HepG2 (cell line): ENCODE results near the gene PUS3. TPM values are rescaled to one million over a fixed set of nuclear protein-coding genes. Genes with fewer than 3 reads are reported as not detected.

Experiments used
- ATAC-seq: fragments of 200-7000 bp; cut with Tn5 transposase; 3 replicates; pipeline ENCODE4 v1.9.1; 2020; ENCODE audit warnings: mild to moderate bottlenecking, moderate library complexity
- BruUV-seq: library from RNA; stranded (reverse); fragments of 400-500 nt; replicated peaks from 2 replicates; lab custom pipeline; 2021; lab: Mats Ljungman, UMichigan
- CTCF ChIA-PET: fragments of 300-600 bp; formaldehyde crosslinking; extraction: SDS; loops from one replicate; lab custom pipeline; 2021; ENCODE audit warnings: low total read pairs, inconsistent platforms, low intra/inter-chr PET ratio; lab: Yijun Ruan, JAX
- POLR2A ChIA-PET: fragments of 350-600 bp; sonication (Branson Sonifier 250); formaldehyde crosslinking; loops from one replicate; lab custom pipeline; 2020; ENCODE audit warnings: antibody characterized with exemption, inconsistent platforms; lab: Yijun Ruan, JAX
- DNase-seq: peaks from one replicate; pipeline ENCODE4 v3.0.0-alpha.2; 2015; ENCODE audit warnings: low spot score
- FAIRE-seq: peaks from 3 replicates; lab custom pipeline; 2011; peaks lifted over from hg19 to GRCh38; lab: Jason Lieb, UNC
- H2AFZ ChIP-seq: one replicate; pipeline ENCODE4 v1.6.1; 2011; ENCODE audit warnings: low read length, inconsistent platforms
- H3K27ac ChIP-seq: fragments of 300-600 bp; 3 replicates; pipeline ENCODE4 v1.8.0; 2011; ENCODE audit warnings: mixed run types, mild to moderate bottlenecking, mixed read lengths, low read length, inconsistent platforms; ENCODE audit not compliant: insufficient read depth; ENCODE audit errors: extremely low read length
- H3K27me3 ChIP-seq, 2 experiments: fragments of 200-600 bp in 1 of 2; 2 replicates in 1 of 2; 3 replicates in 1 of 2; pipeline versions ENCODE4 v1.6.0 to v1.8.0; 2011; ENCODE audit warnings: low read length in 2 of 2, mild to moderate bottlenecking in 2 of 2, moderate library complexity in 2 of 2, inconsistent platforms in 1 of 2; ENCODE audit not compliant: insufficient read depth in 2 of 2, control insufficient read depth in 1 of 2
- H3K36me3 ChIP-seq, 2 experiments: fragments of 200-600 bp in 1 of 2; replicated peaks in 1 of 2; 2 replicates in 1 of 2; 3 replicates in 1 of 2; pipeline versions ENCODE4 v1.5.1 to v1.8.0; 2011; ENCODE audit warnings: low read length in 2 of 2, inconsistent platforms in 1 of 2; ENCODE audit not compliant: insufficient read depth in 2 of 2, control insufficient read depth in 1 of 2
- H3K4me1 ChIP-seq: 2 replicates; pipeline ENCODE4 v1.5.1; 2012; ENCODE audit warnings: low read length, inconsistent platforms; ENCODE audit not compliant: insufficient read depth
- H3K4me2 ChIP-seq: 2 replicates; pipeline ENCODE4 v1.6.0; 2011; ENCODE audit warnings: low read depth, low read length, inconsistent platforms
- H3K4me3 ChIP-seq, 3 experiments: fragments of 200-600 bp in 1 of 3; sonication (generic), shearing (Covaris generic) in 1 of 3; replicated peaks in 1 of 3; 2 replicates each; pipeline ENCODE4 v1.5.1; 2011 to 2016; ENCODE audit warnings: low read length in 3 of 3, inconsistent platforms in 2 of 3, low read depth in 2 of 3, mild to moderate bottlenecking in 2 of 3, control low read depth in 1 of 3, mixed read lengths in 1 of 3; ENCODE audit not compliant: insufficient read depth in 1 of 3
- H3K79me2 ChIP-seq: one replicate; pipeline ENCODE4 v1.6.1; 2011; ENCODE audit warnings: low read length, inconsistent platforms; ENCODE audit not compliant: insufficient read depth
- H3K9ac ChIP-seq: 2 replicates; pipeline ENCODE4 v1.6.0; 2011; ENCODE audit warnings: mild to moderate bottlenecking, low read depth, low read length, inconsistent platforms; ENCODE audit not compliant: insufficient read depth
- H3K9me3 ChIP-seq: 2 replicates; pipeline ENCODE4 v1.5.1; 2012; ENCODE audit warnings: mild to moderate bottlenecking, low read length
- H4K20me1 ChIP-seq: 2 replicates; pipeline ENCODE4 v1.6.0; 2011; ENCODE audit warnings: inconsistent platforms, mild to moderate bottlenecking, low read length, moderate library complexity; ENCODE audit not compliant: insufficient read depth
- FLYWCH1 ChIP-seq: sonication (generic); formaldehyde crosslinking; IDR thresholded peaks from 2 replicates; pipeline ENCODE4 v1.8.1; 2023; ENCODE audit warnings: mild to moderate bottlenecking, missing genetic modification reagents
- GABPA ChIP-seq, 2 experiments: IDR thresholded peaks; 2 replicates each; pipeline ENCODE4 v1.6.1; 2011 to 2016; ENCODE audit warnings: low read depth in 2 of 2, low read length in 1 of 2, missing biosample characterization in 1 of 2, missing genetic modification characterization in 1 of 2
- PHF21A ChIP-seq: sonication (generic); formaldehyde crosslinking; IDR thresholded peaks from 2 replicates; pipeline ENCODE4 v1.5.0; 2020; ENCODE audit warnings: mild to moderate bottlenecking, missing genetic modification reagents
- ZNF383 ChIP-seq: sonication (generic); formaldehyde crosslinking; IDR thresholded peaks from 2 replicates; pipeline ENCODE4 v1.4.0; 2020; ENCODE audit warnings: missing genetic modification reagents, mild to moderate bottlenecking, borderline replicate concordance
- ZNF788 ChIP-seq: sonication (generic); formaldehyde crosslinking; IDR thresholded peaks from 2 replicates; pipeline ENCODE4 v1.5.0; 2020; ENCODE audit warnings: mild to moderate bottlenecking, missing genetic modification reagents, borderline replicate concordance
- ZSCAN30 ChIP-seq: sonication (generic); formaldehyde crosslinking; IDR thresholded peaks from 2 replicates; pipeline ENCODE4 v1.5.0; 2020; ENCODE audit warnings: mild to moderate bottlenecking, missing genetic modification reagents
- WGBS: methylation state at CpG from one replicate; pipeline ENCODE4 v1.1.6; 2017; ENCODE audit warnings: low lambda C conversion rate; 5-methylcytosine and 5-hydroxymethylcytosine counted together
- in situ Hi-C: cut with HindIII; loops from 2 replicates; pipeline ENCODE4 v1.10.0; 2017; ENCODE audit warnings: low pct_unique_long_range_greater_than_20kb; ENCODE audit not compliant: extremely low pct_ligation_motif_present
- intact Hi-C: fragments of 100-400 bp; cut with micrococcal nuclease; formaldehyde crosslinking; loops from one replicate; pipeline ENCODE4 v1.10.0; 2022; ENCODE audit not compliant: unreplicated experiment
- polyA plus RNA-seq, 8 experiments: library from polyadenylated mRNA; depleted of rRNA in 3 of 8; stranded (reverse) in 7 of 8; unstranded in 1 of 8; fragments of >200 nt; fragmentation: Illumina TruSeq in 4 of 8; extraction: Trizol in 4 of 8; gene quantifications; 2 replicates each; pipeline versions ENCODE4 v1.2.1 to v1.2.3, GENCODE V29; 2011 to 2016; ENCODE audit warnings: low read depth in 4 of 8, missing spikeins in 1 of 8, mixed read lengths in 1 of 8; ENCODE audit not compliant: insufficient read depth in 1 of 8
- total RNA-seq, 5 experiments: library from RNA; depleted of rRNA; stranded (reverse); fragments of >200 nt; fragmentation: Illumina TruSeq; extraction: Trizol; gene quantifications; 2 replicates each; pipeline ENCODE4 v1.2.3, GENCODE V29; 2016; ENCODE audit warnings: low read depth in 1 of 5
- TF ChIP-seq, protein P1 (sequence below): sonication (generic); formaldehyde crosslinking; IDR thresholded peaks from 2 replicates; pipeline ENCODE4 v1.9.0; 2021; ENCODE audit warnings: missing genetic modification reagents, mild to moderate bottlenecking, borderline replicate concordance
- TF ChIP-seq, protein P2 (sequence below): sonication (generic); formaldehyde crosslinking; IDR thresholded peaks from 2 replicates; pipeline ENCODE4 v1.8.0; 2022; ENCODE audit warnings: mild to moderate bottlenecking, missing genetic modification reagents, moderate library complexity
- TF ChIP-seq, protein P3 (sequence below): sonication (generic); formaldehyde crosslinking; IDR thresholded peaks from 2 replicates; pipeline ENCODE4 v1.4.0; 2020; ENCODE audit warnings: mild to moderate bottlenecking, low read depth, missing genetic modification reagents
- TF ChIP-seq, protein P4 (sequence below): sonication (generic); formaldehyde crosslinking; conservative IDR thresholded peaks from 2 replicates; pipeline ENCODE4 v1.4.0; 2020; ENCODE audit warnings: missing genetic modification reagents
- TF ChIP-seq, protein P5 (sequence below): sonication (generic); formaldehyde crosslinking; IDR thresholded peaks from 2 replicates; pipeline ENCODE4 v1.9.0; 2021; ENCODE audit warnings: missing genetic modification reagents, borderline replicate concordance

The PUS3 gene
- total and polyA plus RNA-seq, 2 of the 13 experiments (the other 11 are each of a cell fraction or from before 2014, with no cell fraction given), result 6.0 to 18.2 TPM

DNA sequence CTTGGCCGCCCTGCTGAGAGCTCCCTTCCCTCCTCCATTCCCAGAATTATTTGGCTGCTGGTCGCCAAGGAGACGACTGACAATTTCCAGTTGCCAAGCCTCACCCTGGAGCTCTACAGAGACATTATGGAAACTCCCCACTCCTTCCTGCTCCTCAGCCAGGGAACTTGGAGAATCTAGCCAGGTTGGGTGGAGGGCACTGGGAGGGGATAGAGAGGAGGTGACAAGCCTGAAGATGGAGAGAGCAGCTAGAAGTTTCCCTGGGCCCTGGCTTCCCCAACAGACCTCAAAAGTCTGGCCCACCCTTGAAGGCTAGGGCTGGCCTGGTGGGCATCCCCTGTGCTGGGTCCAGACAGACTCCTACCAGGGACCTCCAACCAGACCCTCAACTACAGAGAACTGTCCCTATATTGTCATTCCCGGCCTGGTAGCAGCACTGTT, 36.1 kb upstream of the PUS3 start:
- DNase-seq, result no peak
- POLR2A ChIA-PET, result no interaction called here
- peaks cover 47% of the 10 kb centered on the region for H3K4me1 ChIP-seq
- H3K9ac ChIP-seq, result no peak overlapping the region
- no peak overlapping the region for H3K4me2 ChIP-seq
- no peaks in the 10 kb centered on the region for H3K79me2 ChIP-seq
- no peak overlapping the region for H3K27ac ChIP-seq
- BruUV-seq, result no TSS peak
- in situ Hi-C loops, result no loop called here
- H3K4me3 ChIP-seq, result no peak overlapping the region
- 67% methylated on average over 3 of the region's 4 CpGs for WGBS
- no peaks in the 10 kb centered on the region for H4K20me1 ChIP-seq
- FAIRE-seq, result no peak
- no peaks in the 10 kb centered on the region for H3K9me3 ChIP-seq
- ATAC-seq, result no peak
- no peaks in the 10 kb centered on the region for H3K36me3 ChIP-seq
- no peak for TF ChIP-seq PHF21A (CRISPR knock-in tag)
- TF ChIP-seq, protein P1, sequence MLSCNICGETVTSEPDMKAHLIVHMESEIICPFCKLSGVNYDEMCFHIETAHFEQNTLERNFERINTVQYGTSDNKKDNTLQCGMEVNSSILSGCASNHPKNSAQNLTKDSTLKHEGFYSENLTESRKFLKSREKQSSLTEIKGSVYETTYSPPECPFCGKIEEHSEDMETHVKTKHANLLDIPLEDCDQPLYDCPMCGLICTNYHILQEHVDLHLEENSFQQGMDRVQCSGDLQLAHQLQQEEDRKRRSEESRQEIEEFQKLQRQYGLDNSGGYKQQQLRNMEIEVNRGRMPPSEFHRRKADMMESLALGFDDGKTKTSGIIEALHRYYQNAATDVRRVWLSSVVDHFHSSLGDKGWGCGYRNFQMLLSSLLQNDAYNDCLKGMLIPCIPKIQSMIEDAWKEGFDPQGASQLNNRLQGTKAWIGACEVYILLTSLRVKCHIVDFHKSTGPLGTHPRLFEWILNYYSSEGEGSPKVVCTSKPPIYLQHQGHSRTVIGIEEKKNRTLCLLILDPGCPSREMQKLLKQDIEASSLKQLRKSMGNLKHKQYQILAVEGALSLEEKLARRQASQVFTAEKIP (CRISPR knock-in tag), result no peak
- no peak overlapping the region for H2AFZ ChIP-seq
- intact Hi-C loops, result no loop called here
- no peaks in the 10 kb centered on the region for H3K27me3 ChIP-seq
- CTCF ChIA-PET, result no interaction called here

DNA sequence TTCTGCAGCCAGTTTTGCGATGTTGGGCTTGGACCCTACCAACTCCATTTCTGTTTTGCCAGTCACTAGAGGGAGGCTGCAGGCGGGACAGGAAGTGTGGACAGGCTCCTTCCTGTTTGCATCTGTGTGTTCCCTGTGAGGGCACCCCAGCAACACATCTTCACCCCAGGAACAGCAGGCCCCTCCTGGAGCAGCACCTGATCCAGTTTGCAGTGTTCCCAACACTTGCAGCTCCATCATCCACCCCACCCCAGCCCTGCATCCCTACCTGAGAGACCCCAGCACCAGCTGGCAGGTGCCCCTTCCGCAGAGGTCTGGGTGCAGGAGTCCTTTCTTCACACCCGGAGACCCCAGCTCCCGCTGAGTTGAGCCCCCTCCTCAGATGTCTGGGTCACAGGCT, 35.4 kb upstream of the PUS3 start:
- CTCF ChIA-PET, result no interaction called here
- Histone ChIP-seq H3K9me3 (no peaks in the 10 kb centered on the region), H3K4me3 (no peak overlapping the region), H3K4me2 (no peak overlapping the region), H3K27me3 (no peaks in the 10 kb centered on the region), H3K4me1 (peaks cover 46% of the 10 kb centered on the region), H3K79me2 (no peaks in the 10 kb centered on the region), H4K20me1 (no peaks in the 10 kb centered on the region), H3K27ac (no peak overlapping the region), H2AFZ (peak overlapping the region; percentile 52), H3K36me3 (no peaks in the 10 kb centered on the region), H3K9ac (no peak overlapping the region)
- WGBS, result 66% methylated on average over 5 of the region's 5 CpGs
- TF ChIP-seq GABPA (IDR thresholded peaks at IDR 0.05; ENCODE audit: low read depth, low read length) (peak; percentile 53), GABPA (CRISPR knock-in tag; IDR thresholded peaks at IDR 0.05; ENCODE audit: low read depth) (peak; percentile 70), ZSCAN30 (CRISPR knock-in tag) (no peak), FLYWCH1 (CRISPR knock-in tag) (no peak), ZNF383 (CRISPR knock-in tag) (no peak), ZNF788 (CRISPR knock-in tag) (no peak)
- TF ChIP-seq, protein P2, sequence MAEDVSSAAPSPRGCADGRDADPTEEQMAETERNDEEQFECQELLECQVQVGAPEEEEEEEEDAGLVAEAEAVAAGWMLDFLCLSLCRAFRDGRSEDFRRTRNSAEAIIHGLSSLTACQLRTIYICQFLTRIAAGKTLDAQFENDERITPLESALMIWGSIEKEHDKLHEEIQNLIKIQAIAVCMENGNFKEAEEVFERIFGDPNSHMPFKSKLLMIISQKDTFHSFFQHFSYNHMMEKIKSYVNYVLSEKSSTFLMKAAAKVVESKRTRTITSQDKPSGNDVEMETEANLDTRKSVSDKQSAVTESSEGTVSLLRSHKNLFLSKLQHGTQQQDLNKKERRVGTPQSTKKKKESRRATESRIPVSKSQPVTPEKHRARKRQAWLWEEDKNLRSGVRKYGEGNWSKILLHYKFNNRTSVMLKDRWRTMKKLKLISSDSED (CRISPR knock-in tag), result no peak
- TF ChIP-seq, protein P3, sequence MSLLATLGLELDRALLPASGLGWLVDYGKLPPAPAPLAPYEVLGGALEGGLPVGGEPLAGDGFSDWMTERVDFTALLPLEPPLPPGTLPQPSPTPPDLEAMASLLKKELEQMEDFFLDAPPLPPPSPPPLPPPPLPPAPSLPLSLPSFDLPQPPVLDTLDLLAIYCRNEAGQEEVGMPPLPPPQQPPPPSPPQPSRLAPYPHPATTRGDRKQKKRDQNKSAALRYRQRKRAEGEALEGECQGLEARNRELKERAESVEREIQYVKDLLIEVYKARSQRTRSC, result no peak
- TF ChIP-seq, protein P4, sequence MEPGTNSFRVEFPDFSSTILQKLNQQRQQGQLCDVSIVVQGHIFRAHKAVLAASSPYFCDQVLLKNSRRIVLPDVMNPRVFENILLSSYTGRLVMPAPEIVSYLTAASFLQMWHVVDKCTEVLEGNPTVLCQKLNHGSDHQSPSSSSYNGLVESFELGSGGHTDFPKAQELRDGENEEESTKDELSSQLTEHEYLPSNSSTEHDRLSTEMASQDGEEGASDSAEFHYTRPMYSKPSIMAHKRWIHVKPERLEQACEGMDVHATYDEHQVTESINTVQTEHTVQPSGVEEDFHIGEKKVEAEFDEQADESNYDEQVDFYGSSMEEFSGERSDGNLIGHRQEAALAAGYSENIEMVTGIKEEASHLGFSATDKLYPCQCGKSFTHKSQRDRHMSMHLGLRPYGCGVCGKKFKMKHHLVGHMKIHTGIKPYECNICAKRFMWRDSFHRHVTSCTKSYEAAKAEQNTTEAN (CRISPR knock-in tag), result no peak
- TF ChIP-seq, protein P5, sequence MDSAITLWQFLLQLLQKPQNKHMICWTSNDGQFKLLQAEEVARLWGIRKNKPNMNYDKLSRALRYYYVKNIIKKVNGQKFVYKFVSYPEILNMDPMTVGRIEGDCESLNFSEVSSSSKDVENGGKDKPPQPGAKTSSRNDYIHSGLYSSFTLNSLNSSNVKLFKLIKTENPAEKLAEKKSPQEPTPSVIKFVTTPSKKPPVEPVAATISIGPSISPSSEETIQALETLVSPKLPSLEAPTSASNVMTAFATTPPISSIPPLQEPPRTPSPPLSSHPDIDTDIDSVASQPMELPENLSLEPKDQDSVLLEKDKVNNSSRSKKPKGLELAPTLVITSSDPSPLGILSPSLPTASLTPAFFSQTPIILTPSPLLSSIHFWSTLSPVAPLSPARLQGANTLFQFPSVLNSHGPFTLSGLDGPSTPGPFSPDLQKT (CRISPR knock-in tag), result no peak
- in situ Hi-C loops, result no loop called here
- no peak for FAIRE-seq
- intact Hi-C loops, result no loop called here
- no peak for DNase-seq
- no TSS peak for BruUV-seq
- ATAC-seq, result no peak
- POLR2A ChIA-PET, result no interaction called here
